Right cardiac atrium (tissue), 5 donors: ENCODE measurements around the gene RPL4. TPM values are rescaled to one million over a fixed set of nuclear protein-coding genes. Genes with fewer than 3 reads are reported as not detected.

Source experiments
- ATAC-seq, 2 donors: fragments of 200-7000 bp; cut with Tn5 transposase; one replicate each; pipeline versions ENCODE4 v1.8.0 to v1.9.1; 2020; ENCODE audit warnings: moderate library complexity in 2 of 2, mild to moderate bottlenecking in 1 of 2
- DNase-seq, 3 donors: peaks; one replicate each; pipeline ENCODE4 v3.0.0-alpha.2; 2020
- H3K27ac ChIP-seq: one replicate; pipeline ENCODE4 v1.5.1; 2013; ENCODE audit warnings: mild to moderate bottlenecking, low read length, control low read depth, moderate library complexity
- H3K27me3 ChIP-seq: one replicate; pipeline ENCODE4 v1.6.1; 2013; ENCODE audit not compliant: control insufficient read depth, insufficient read depth
- H3K4me1 ChIP-seq: one replicate; pipeline ENCODE4 v1.6.1; 2013; ENCODE audit warnings: low read length; ENCODE audit not compliant: control insufficient read depth, insufficient read depth
- H3K4me3 ChIP-seq: one replicate; pipeline ENCODE4 v1.5.1; 2013; ENCODE audit warnings: low read length, control low read depth
- H3K9me3 ChIP-seq: one replicate; pipeline ENCODE4 v1.6.1; 2013; ENCODE audit warnings: low read length; ENCODE audit not compliant: control insufficient read depth
- WGBS: extraction: QIAGEN DNeasy Blood & Tissue Kit; methylation state at CpG from one replicate; pipeline ENCODE4 v1.1.7; 2013; 5-methylcytosine and 5-hydroxymethylcytosine counted together
- intact Hi-C, 4 donors: fragments of 100-400 bp; cut with DNase I; formaldehyde crosslinking; loops; one replicate each; pipeline versions ENCODE4 v1.11.0 to v1.14.0; 2022 to 2023
- polyA plus RNA-seq: library from polyadenylated mRNA; stranded (reverse); fragments of 200-250 nt; gene quantifications from one replicate; pipeline ENCODE4 v1.2.3, GENCODE V29; 2013
- total RNA-seq, 4 donors: library from RNA; stranded (reverse); fragmentation: NEBNext Ultra II Directional; extraction: Animal tissue kit (Norgen Biotek cat#: 25700); gene quantifications; one replicate each; pipeline ENCODE4 v1.2.1, GENCODE V29; 2021
- donor health status: healthy with polysubstance abuse.
- donor health status: DM: no; HTN: yes; CAD: no.
- donor health status: DM: no; HTN: no; CAD: no.
- donor health status: DM: no; HTN: yes; CAD: no; lungs with severe emphysema.
- donor health status: DM: yes; HTN: yes; CAD: no.

RPL4 gene
- total and polyA plus RNA-seq, 5 donors = 1,323 to 1,717 (median 1,425) TPM

DNA sequence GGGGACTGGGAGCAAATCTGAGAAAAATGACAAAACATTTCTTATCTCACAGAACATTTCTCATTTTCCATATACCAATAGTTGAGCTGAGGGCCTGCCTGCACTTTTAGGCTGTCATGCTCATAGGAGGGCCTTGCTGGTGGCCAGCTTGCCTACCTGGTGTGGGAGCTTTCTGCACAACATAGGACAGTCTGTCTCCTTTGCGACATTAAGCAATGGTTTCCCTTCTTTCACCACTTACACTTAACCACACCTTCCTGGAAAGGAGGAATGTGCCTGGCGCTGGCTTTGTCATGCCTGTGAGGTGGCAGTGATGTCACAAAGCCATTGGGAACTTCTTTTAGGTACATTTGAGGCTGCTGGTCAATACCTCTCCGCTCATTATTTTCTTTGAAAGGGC, 12.8 kb downstream of the RPL4 start:
- WGBS = 81% methylated on average over 3 of the region's 3 CpGs
- no peaks in the 10 kb centered on the region for H3K27me3 ChIP-seq
- H3K4me1 ChIP-seq = peaks cover 2% of the 10 kb centered on the region
- DNase-seq (no peak), ATAC-seq (peak in 1 of 2 donors; percentile 32)
- no peak overlapping the region for H3K27ac ChIP-seq
- no peaks in the 10 kb centered on the region for H3K9me3 ChIP-seq
- intact Hi-C loops = loop anchor here in 2 of 4 donors (10.0 kb wide), 2 partner anchors 97 to 107 kb away; partner anchors contain the start of gene MAP2K1 (in 1 of the 2)
- H3K4me3 ChIP-seq = no peak overlapping the region

GRCh38 chr15:66489179-66489791, 15.4 kb downstream of the RPL4 start:
- no peaks in the 10 kb centered on the region for H3K4me1 ChIP-seq
- no peak overlapping the region for H3K27ac ChIP-seq
- 64% methylated on average over 6 of the region's 6 CpGs for WGBS
- H3K27me3 ChIP-seq = no peaks in the 10 kb centered on the region
- intact Hi-C loops = loop anchor here in 1 of 4 donors (5.0 kb wide), 1 partner anchor 97 kb away; no protein-coding TSS in a partner anchor
- H3K9me3 ChIP-seq = no peaks in the 10 kb centered on the region
- no peak overlapping the region for H3K4me3 ChIP-seq
- no peak for DNase-seq
- no peak for ATAC-seq

DNA sequence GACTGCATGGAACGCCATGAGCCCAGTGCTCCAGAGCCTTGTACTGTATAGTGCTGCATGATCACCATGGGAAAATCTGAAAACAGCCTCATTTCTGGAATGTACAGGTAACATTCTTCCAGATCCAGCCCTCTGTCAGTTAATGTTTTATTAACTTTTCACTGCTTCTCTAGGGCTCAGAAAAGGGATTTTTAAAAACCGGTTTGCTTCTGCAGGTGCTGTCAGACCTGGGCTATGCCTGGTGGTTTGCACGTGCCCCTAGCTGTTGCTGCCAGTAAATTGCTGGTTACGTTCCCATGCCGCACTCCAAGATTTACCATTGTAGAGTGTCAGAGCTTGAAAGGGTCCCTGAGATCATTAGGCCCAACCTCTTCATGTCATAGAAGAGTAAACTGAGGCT, 16.1 kb downstream of the RPL4 start:
- H3K4me3 ChIP-seq = no peak overlapping the region
- no peaks in the 10 kb centered on the region for H3K9me3 ChIP-seq
- intact Hi-C loops = loop anchor here in 1 of 4 donors (5.0 kb wide), 1 partner anchor 96 kb away; no protein-coding TSS in a partner anchor
- H3K27ac ChIP-seq = no peak overlapping the region
- no peaks in the 10 kb centered on the region for H3K4me1 ChIP-seq
- no peak for DNase-seq
- WGBS = 93% methylated on average over 5 of the region's 5 CpGs
- no peaks in the 10 kb centered on the region for H3K27me3 ChIP-seq
- ATAC-seq = no peak

GRCh38 chr15:66486887-66487286, 17.8 kb downstream of the RPL4 start:
- intact Hi-C loops = loop anchor here in 1 of 4 donors (5.0 kb wide), 1 partner anchor 95 kb away; no protein-coding TSS in a partner anchor
- H3K27ac ChIP-seq = no peak overlapping the region
- no peaks in the 10 kb centered on the region for H3K4me1 ChIP-seq
- H3K9me3 ChIP-seq = no peaks in the 10 kb centered on the region
- 92% methylated on average over 3 of the region's 3 CpGs for WGBS
- H3K27me3 ChIP-seq = no peaks in the 10 kb centered on the region
- DNase-seq (no peak), ATAC-seq (no peak)
- no peak overlapping the region for H3K4me3 ChIP-seq

DNA sequence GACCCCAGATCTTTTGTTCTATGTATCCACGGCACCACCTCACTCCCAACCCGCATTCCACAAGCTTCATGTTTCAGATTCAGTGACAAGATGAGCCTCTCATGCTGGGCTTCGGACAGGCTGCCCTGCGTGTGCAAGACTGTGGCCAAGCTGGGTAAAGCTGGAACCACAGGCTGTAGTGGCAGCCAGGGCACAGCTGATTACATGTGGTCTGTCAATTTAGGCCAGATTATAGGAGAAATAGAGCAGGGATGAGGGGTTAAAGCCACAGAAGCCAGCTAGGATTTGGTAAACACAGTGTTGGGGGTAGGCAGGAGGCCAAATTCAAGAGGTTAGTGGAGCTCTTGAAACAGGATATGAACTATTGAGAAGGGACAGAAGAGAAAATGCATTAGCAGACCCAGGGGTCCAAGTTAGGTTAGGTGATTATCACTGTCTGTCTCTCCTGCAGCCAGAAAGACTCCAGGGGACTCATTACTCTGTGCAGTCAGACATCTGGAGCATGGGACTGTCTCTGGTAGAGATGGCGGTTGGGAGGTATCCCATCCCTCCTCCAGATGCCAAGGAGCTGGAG, 20.0 kb downstream of the RPL4 start:
- intact Hi-C loops = loop anchor here in 1 of 4 donors (5.0 kb wide), 1 partner anchor 92 kb away; no protein-coding TSS in a partner anchor
- H3K4me3 ChIP-seq = no peak overlapping the region
- H3K4me1 ChIP-seq = no peaks in the 10 kb centered on the region
- no peak for ATAC-seq
- no peak overlapping the region for H3K27ac ChIP-seq
- DNase-seq = no peak
- H3K27me3 ChIP-seq = no peaks in the 10 kb centered on the region
- no peaks in the 10 kb centered on the region for H3K9me3 ChIP-seq
- WGBS = 95% methylated on average over 5 of the region's 5 CpGs

- DNase-seq (no peak), ATAC-seq (peak in 1 of 2 donors; percentile 38)
- no peaks in the 10 kb centered on the region for H3K27me3 ChIP-seq
- H3K9me3 ChIP-seq = no peaks in the 10 kb centered on the region
- no peak overlapping the region for H3K4me3 ChIP-seq
- WGBS = 86% methylated on average over 3 of the region's 3 CpGs
- H3K27ac ChIP-seq = no peak overlapping the region
- H3K4me1 ChIP-seq = no peaks in the 10 kb centered on the region
- intact Hi-C loops = no loop called here
Measured at GRCh38 chr15:66483131-66483566, 21.5 kb downstream of the RPL4 start.

DNA sequence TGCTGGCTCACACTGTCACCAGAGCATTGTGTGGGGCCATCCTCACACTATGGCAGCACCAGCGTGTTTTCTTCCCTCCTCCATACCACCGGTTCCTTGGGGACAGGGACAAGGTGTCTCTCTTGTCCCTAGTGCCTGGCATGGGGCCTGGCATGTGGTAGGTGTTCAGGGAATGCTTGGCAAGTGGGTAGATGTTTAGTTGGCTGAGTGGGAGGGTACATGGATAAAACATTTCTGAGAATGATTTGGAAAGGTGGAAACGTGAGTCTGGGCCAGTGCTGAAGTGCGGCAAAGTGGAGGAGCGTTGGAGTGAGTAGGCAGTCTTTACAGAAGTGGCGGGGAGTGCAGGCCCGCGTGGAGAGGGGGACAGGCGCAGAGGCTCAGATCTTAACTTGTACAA, 22.1 kb downstream of the RPL4 start:
- no peak for DNase-seq
- ATAC-seq = no peak
- Histone ChIP-seq H3K4me1 (no peaks in the 10 kb centered on the region), H3K4me3 (no peak overlapping the region), H3K27me3 (no peaks in the 10 kb centered on the region), H3K9me3 (no peaks in the 10 kb centered on the region), H3K27ac (no peak overlapping the region)
- WGBS = 83% methylated on average over 9 of the region's 9 CpGs
- intact Hi-C loops = no loop called here

DNA sequence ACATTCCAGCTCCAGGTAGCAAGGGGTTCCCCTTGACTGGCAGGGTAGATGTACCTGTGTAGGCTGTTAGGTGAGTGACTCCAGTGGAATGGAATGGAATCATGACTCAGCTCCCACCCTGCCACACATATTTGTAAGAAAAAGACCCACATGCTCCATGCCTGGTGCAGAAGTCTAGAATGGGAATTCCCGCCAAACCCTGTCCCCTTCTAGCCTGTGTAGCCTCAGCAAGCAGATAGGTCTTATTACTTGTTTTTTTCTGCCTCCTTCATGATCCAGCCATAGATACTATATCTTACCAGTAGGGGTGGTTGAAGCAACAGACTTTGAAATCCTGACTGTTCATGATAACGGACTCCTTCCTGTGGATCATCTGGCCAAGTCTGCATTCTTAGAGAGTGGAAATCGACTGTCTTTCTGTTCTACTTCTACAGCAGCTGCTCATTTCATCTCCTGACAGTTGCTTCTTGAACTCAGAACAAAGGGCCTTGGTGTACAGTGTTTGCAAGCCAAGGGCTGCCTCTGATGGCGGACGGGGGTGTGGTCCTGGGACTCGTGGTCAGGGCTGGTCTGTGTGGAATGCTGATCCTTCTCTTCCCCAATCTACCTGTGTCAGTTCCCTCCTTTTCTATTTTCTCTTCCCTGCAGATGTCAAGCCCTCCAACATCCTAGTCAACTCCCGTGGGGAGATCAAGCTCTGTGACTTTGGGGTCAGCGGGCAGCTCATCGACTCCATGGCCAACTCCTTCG, 23.4 kb downstream of the RPL4 start:
- WGBS = 88% methylated on average over 10 of the region's 10 CpGs
- intact Hi-C loops = no loop called here
- ATAC-seq = no peak

GRCh38 chr15:66480267-66480666, 24.4 kb downstream of the RPL4 start:
- intact Hi-C loops = no loop called here
- 87% methylated on average over 6 of the region's 6 CpGs for WGBS

More for the DNA sequence above, 23.4 kb downstream of the RPL4 start:
- H3K27me3 ChIP-seq = no peaks in the 10 kb centered on the region
- H3K4me3 ChIP-seq = no peak overlapping the region
- H3K9me3 ChIP-seq = no peaks in the 10 kb centered on the region
- no peak for DNase-seq
- H3K4me1 ChIP-seq = no peaks in the 10 kb centered on the region
- H3K27ac ChIP-seq = no peak overlapping the region

GRCh38 chr15:66477011-66477410, 27.6 kb downstream of the RPL4 start:
- H3K4me1 ChIP-seq = no peaks in the 10 kb centered on the region

More at GRCh38 chr15:66480267-66480666, 24.4 kb downstream of the RPL4 start:
- Histone ChIP-seq H3K27me3 (no peaks in the 10 kb centered on the region), H3K4me3 (no peak overlapping the region), H3K27ac (no peak overlapping the region), H3K9me3 (no peaks in the 10 kb centered on the region), H3K4me1 (no peaks in the 10 kb centered on the region)
- DNase-seq (no peak), ATAC-seq (no peak)

DNA sequence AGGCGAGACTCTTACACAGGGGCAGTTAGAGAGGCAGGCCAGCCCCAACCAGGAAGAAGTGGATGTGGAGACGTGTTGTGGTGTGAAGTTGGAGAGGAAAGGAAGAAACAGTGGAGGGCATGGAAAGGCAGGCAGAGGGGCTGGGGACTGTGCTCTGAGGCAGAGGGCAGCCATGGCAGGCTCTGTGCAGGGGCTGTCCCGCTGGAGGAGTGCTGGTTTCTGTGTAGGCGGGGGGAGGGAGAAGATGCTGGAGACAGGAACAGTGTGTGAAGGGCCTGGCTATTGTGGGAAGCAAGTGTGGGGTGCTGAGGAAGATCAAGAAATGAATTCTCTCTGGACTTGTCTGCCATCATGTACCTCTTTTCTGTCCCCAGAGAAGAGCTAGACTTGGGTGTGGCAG, 28.1 kb downstream of the RPL4 start:
- H3K9me3 ChIP-seq = no peaks in the 10 kb centered on the region
- H3K27ac ChIP-seq = no peak overlapping the region
- H3K4me3 ChIP-seq = no peak overlapping the region
- intact Hi-C loops = loop anchor here in 1 of 4 donors (10.0 kb wide), 1 partner anchor 72 kb away; no protein-coding TSS in a partner anchor
- H3K27me3 ChIP-seq = no peaks in the 10 kb centered on the region
- no peaks in the 10 kb centered on the region for H3K4me1 ChIP-seq
- ATAC-seq (no peak), DNase-seq (no peak)
- WGBS = 83% methylated on average over 4 of the region's 4 CpGs

More at GRCh38 chr15:66477011-66477410, 27.6 kb downstream of the RPL4 start:
- no peaks in the 10 kb centered on the region for H3K27me3 ChIP-seq
- no peak overlapping the region for H3K27ac ChIP-seq
- ATAC-seq (no peak), DNase-seq (no peak)
- intact Hi-C loops = loop anchor here in 1 of 4 donors (10.0 kb wide), 1 partner anchor 72 kb away; no protein-coding TSS in a partner anchor
- no peak overlapping the region for H3K4me3 ChIP-seq
- WGBS = 93% methylated on average over 2 of the region's 2 CpGs
- no peaks in the 10 kb centered on the region for H3K9me3 ChIP-seq
